GM10847 (cell line): ENCODE results near the gene C11orf21.

Experiments used
- POLR2A ChIP-seq: IDR thresholded peaks from 2 replicates; pipeline ENCODE4 v1.6.1; 2011; ENCODE audit not compliant: insufficient read length; ENCODE audit errors: extremely low read depth

Gene C11orf21

DNA sequence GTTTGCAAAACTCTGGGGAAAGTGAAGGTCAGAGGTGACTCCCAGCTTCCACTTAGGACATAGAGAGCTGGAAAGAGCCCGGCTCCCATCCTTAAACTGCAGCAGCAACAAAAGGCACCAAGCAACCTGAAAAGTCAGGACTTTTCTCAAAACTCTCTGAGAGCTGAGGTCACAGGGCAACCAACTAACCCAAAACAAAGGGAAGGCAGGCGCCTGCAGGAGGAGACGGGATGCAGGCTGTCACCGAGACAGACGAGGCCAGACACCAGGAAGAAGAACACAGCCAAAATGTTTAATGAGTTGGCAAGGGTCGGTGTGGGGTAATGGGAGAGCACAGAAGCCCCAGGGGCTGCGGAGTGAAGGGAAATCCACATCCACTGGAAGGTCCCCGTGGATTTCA lies 51.2 kb downstream of the C11orf21 start:
- TF ChIP-seq POLR2A, result no peak

DNA sequence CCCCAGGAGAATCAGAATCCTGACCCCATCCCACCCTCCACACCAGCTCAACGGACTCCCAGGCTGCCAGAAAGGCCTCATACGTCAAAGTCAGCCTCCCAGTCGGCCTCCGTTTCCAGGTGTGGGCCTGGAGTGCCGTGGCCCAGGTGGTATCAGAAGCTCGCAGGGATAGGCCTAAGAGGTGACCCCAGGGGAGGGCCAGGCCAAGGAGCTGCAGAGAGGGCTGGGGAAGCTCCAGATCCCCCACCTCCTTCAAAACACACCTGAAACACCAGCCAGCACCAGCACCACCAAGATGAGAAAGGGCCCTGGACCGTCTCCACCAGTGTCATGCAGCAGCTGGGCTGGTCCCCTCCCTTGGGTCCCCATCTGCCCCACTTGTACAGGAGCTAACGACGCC lies 51.7 kb downstream of the C11orf21 start:
- no peak for TF ChIP-seq POLR2A

GRCh38 chr11:2249189-2249916 lies 52.4 kb downstream of the C11orf21 start:
- no peak for TF ChIP-seq POLR2A

- TF ChIP-seq POLR2A, result no peak
Observed at GRCh38 chr11:2248762-2249161, 53.0 kb downstream of the C11orf21 start.

DNA sequence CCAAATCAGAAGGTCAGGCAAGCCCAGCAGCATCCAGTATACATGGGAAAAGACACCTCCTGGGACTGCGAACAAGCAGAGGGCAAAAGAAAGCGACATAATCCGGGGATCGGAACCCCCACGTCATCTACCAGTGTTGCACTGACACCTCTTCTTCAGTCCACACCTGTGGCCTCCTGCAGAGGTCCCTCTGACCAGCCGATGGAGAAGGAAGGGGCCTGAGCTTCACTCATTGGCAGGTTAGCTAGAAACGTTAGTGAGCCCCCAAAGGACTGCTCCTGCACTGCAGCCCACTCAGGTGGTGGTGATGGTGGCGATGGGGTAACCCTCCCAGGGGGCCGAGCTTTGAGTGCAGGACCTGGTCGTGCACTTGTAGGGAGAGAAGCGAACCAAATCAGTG lies 53.5 kb downstream of the C11orf21 start:
- no peak for TF ChIP-seq POLR2A

DNA sequence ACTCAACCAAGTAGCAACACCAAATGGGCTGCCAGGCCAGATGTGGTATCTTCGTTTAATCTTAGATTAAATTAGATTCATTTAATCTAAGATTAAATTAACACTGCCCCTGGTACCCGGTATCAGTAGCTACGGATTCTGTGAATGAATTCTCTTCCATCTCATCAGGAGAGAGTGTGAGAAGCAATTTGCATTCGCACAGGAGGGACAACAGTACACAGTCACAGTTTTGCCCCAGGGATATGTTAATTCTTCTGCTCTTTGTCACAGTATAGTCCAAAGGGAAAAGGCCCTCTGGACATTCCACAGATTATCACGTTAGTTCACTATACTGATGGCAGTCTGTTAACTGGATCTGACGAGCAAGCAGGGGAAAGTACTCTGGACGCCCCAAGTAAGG lies 54.2 kb downstream of the C11orf21 start:
- no peak for TF ChIP-seq POLR2A
